SIG-M5 treated with dmso at 0.1 percent for 504 hours (cell line): ENCODE data around the gene BMX.

ENCODE experiments used
- DNase-seq: peaks from one replicate; lab custom pipeline; 2025; ENCODE audit not compliant: unreplicated experiment; lab: John Stamatoyannopoulos, UW

The BMX gene

DNA sequence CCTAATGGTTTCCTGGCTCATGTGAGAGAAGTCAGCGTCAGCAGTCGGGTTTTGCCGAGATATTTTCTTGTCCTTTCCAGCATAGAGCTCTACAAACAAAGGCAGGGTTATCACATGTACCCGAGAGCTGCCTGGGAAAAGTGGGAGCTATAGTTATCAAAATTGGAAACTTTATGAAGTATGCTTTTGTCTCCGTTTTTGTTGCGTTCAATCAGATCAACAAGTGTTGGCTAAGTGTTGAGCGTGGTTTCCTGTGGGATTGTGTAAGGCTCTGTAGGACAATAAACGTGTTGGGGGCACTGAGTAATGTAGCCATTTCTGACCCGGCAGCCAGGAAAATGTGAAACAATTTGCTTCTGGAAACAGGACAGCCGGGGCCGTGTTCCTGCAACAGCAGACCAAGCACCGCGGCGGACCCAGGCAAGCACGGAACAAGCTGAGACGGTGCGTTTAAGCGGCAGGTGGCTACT, at the start of gene BMX:
Gene BMX, plus strand, starts transcription at position 311 of the 470 bp plus-strand sequence. CDS start 7,547 bp downstream, outside the sequence.
- DNase-seq, result no peak

DNA sequence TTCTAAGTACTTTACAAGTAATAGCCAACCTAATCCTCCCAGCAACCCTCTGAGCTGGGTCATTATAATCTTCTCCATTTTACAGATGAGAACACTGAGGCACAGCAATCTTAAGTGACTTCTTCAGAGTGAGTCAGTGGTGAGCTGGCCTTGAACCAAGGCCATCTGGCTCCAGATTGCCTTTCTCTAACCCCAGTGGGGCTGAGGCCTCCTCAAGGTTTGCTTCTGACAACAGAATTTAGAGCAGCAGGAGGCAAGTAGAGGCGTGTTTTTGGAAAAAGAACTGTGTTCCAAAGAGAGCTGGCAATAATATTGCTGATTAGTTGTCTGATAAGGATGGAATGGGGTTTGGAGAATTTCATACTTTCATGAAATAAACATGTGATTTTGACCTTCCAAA, 48.7 kb upstream of the BMX start:
- no peak for DNase-seq

DNA sequence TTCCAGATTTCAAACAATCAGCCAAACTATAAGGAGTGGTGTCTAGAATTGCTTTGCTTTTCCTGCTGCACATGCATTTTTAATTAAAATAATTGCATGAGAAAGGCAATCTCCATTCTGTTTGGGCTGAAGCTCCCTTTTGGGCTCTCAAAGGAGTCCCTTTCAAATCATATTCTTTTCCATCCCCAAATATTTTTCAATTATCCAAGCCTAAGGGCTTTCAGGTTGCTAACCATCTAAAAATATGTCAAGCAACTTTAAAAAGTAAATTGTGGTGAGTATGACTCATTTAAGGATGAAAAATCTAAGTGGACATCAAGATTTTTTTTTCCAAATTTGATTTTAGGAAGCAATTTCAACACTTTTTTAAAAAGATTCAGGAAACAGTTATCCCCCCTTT, 35.9 kb upstream of the BMX start:
- no peak for DNase-seq

DNA sequence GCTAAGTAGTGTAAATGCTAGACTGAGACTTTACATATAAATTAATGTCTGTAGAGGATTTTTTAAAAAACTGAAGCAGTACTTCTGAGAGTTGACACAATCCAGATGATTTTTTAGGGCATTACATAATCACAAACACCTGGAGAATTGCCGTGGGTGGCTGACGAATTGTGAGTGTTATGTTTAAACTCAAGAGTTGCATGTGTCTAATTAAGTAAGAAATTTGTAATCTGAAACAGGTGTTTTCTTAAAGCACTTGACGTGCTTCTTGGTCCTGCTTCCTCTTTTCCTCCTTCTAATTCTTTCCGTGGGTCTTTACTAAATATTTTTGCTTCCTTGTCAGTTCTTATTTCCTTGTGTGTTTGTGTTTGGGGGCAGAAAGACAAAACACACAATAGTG, 35.3 kb upstream of the BMX start:
- DNase-seq, result no peak

DNA sequence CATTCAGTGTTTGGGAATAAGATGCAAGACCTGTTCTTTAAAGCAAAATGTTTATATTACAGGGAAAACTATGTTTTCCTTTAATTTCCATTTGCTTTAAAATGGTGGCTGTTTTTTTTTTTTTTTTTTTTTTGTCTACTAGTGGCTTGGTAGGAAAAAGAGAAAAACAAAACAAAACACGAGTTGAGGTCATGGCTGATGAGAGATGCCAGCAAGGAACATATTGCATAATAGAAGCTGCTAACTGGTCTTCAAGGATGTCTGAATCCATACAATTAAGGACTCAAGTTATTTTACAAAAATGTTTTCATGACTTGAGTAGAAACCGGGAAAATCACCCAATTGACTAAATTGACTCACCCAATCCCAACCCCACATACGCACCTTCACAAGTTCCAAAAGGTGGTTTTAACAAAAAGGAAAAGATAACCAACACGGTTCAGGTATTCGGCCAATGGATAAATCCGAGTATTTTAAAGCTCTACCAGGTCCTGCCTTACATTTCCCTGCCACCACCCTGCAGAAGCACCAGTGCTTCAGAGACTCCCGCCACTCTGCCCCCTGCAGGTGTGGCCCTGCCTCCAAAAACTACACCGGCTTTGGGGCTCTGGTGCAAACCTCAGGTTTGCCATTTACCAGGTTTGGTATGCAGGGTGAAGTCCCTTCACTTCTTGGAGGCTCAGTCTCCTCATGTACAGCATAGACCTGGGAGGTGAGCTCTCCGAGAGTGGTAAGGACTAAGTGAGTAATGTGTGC, 34.5 kb upstream of the BMX start:
- DNase-seq, result no peak

GRCh38 chrX:15468036-15468435, 32.6 kb upstream of the BMX start:
- peak; percentile 18 for DNase-seq

GRCh38 chrX:15469613-15470012, 31.0 kb upstream of the BMX start:
- no peak for DNase-seq

- DNase-seq, result peak; percentile 67
Observed at GRCh38 chrX:15471028-15471427, 29.6 kb upstream of the BMX start.

DNA sequence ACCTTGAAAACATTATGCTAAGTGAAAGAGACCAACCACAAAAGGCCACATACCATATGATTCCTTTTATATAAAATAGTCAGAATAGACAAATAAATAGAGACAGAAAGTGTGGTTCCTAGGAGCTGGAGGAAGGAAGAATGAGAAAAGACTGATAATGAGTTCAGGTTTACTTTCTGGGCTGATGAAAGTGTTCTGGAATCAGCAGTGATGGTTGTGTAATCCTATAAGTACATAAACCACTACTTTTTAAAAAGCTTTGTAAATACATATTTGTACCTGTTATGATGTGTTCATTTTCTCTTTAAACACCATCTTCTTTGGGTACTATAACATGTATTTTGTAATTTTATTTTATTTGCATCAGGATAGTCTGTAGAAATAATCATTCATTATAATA, 28.1 kb upstream of the BMX start:
- no peak for DNase-seq

- DNase-seq, result no peak
Observed at GRCh38 chrX:15474028-15474427, 26.6 kb upstream of the BMX start.

GRCh38 chrX:15475021-15475420, 25.6 kb upstream of the BMX start:
- DNase-seq, result no peak

GRCh38 chrX:15475486-15475885, 25.1 kb upstream of the BMX start:
- DNase-seq, result no peak

GRCh38 chrX:15483891-15484290, 16.7 kb upstream of the BMX start:
- no peak for DNase-seq

DNA sequence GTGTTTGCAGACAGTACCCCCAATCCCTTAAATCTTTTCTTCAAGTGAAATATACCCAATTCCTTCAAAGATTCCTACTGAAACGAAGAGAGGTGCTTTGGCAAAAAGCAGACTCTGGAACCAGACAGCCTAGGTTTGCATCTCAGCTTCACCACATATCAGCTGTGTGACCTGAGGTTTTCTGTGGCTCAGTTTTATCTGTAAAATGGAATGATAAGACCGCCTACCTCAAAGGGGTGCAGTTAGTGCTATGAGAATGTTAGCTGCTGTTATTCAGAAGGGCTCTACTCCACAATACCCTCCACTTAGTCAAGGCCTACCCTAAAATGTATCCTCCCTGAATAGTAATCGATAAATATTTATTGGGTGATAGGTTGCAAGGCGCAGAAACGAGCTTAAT, 8.1 kb upstream of the BMX start:
- DNase-seq, result no peak

DNA sequence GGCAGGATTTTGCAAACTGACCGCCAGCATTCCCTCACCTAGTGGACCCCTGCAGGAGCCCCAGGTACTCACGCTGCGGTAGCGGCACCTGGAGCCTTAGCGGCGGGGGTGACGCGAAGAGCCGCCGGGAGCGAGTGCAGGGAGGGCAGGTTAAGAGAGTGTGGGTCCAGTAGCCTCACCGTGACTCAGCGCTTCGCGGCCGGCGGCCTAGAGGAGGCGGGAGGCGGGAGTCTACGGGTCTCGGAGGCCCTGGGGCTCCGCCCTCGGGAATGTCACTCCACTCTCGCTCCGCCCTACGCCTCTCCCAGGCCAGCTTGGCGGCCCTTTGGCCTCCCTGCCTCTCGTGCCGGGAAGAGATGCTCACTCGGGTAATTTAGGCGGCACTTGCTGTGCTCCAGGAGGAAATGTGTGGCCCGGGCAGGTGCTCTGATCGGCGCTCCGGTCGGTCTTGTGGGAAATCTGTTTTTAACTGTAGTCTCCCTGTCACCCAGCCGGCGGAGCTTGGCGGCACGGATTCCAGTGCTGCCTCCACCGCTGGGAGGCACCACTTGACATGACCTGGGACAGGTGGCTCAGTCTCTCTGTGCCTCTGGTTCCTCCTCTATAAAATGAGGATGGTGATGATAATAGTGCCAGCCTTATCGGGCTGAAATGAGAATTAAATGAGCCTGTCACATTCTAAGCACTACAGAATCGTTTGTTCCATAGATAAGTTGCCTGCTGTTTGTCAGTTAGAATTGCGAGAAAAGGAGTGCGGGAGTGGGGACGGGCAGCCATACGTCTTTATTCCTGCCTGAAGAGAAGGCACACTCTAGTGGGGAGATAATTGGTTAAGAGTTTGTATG, 7.3 kb upstream of the BMX start, which contains the start of gene PIR:
Gene PIR, minus strand, starts transcription at position 216 of the 845 bp plus-strand sequence. CDS start 2,076 bp downstream, outside the sequence.
- peak; percentile 44 for DNase-seq

- DNase-seq, result no peak
Observed at GRCh38 chrX:15495801-15496200, 4.8 kb upstream of the BMX start.

- no peak for DNase-seq
Observed at GRCh38 chrX:15496824-15497223, 3.8 kb upstream of the BMX start.

DNA sequence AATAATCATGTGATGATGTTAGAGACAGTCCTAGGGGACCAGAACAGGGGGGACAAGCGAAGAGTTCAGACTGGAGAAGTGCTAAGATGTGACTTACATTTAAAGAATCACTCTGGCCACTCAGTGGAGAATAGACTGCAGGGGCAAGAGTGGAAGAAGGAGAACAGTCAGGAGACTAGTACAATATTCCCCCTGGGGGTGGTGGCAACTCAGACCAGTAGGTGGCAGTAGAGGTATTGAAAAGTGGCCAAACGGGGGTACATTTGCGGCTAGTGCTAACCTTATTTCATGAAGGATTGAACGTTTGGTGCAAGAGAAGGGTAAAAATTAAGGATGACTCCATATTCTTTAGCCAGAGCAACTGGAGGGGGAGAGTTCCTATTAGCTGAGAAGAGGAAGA, 2.7 kb upstream of the BMX start:
- DNase-seq, result peak; percentile 60

GRCh38 chrX:15498741-15499140, 1.9 kb upstream of the BMX start:
- DNase-seq, result no peak

DNA sequence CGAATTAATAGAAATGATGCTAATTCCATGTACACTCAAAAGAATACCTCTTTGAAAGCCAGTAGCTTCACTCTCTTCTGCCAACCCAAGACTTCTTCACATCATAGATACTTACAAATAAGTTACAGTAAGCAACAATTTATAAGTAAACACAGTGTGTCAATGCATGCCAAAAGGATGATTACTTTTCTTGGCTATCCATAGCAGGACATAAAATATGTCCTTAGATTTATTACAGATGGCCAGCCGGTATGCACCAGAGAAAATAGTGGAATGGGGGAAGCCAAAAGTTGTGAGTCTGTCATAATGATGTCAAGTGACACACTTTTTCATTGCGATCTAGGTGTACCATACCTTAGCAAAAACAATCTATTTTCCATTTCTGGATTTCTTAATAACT, 631 bp upstream of the BMX start:
- DNase-seq, result no peak

GRCh38 chrX:15501506-15501905, 899 bp downstream of the BMX start:
- DNase-seq, result no peak

GRCh38 chrX:15504661-15505060, 4.1 kb downstream of the BMX start:
- DNase-seq, result no peak
